Vagina (tissue), 2 donors: Measurements from ENCODE around the gene HOXA7. TPM values are rescaled to one million over a fixed set of nuclear protein-coding genes. Genes with fewer than 3 reads are reported as not detected.

ENCODE experiments used
- DNase-seq, 2 donors: peaks; one replicate each; pipeline ENCODE4 v3.0.0-alpha.2; 2017; ENCODE audit errors: extremely low spot score in 2 of 2
- H3K27ac ChIP-seq: fragments of 200-600 bp; sonication (generic); one replicate; pipeline ENCODE4 v1.5.1; 2019
- H3K27me3 ChIP-seq: fragments of 200-600 bp; sonication (generic); one replicate; pipeline ENCODE4 v1.5.1; 2019
- H3K36me3 ChIP-seq, 2 donors: fragments of 200-600 bp; sonication (generic); one replicate each; pipeline ENCODE4 v1.5.1; 2017 to 2019
- H3K4me1 ChIP-seq: fragments of 200-600 bp; sonication (generic); one replicate; pipeline ENCODE4 v1.5.1; 2019
- H3K4me3 ChIP-seq, 2 donors: fragments of 200-600 bp; sonication (generic); 1 replicate in 1 of 2; 2 replicates in 1 of 2; pipeline ENCODE4 v1.5.1; 2016 to 2019
- H3K9me3 ChIP-seq: fragments of 200-600 bp; sonication (generic); one replicate; pipeline ENCODE4 v1.5.1; 2019
- POLR2A ChIP-seq, 2 donors: fragments of 450-650 bp; IDR thresholded peaks; one replicate each; pipeline ENCODE4 v1.6.1; 2017; ENCODE audit warnings: antibody characterized with exemption in 2 of 2, mild to moderate bottlenecking in 2 of 2, moderate library complexity in 2 of 2
- POLR2AphosphoS5 ChIP-seq, 2 donors: sonication (generic); formaldehyde crosslinking; IDR thresholded peaks; one replicate each; pipeline ENCODE4 v1.9.0; 2017; ENCODE audit warnings: antibody characterized with exemption in 2 of 2, mild to moderate bottlenecking in 2 of 2, low read depth in 1 of 2; ENCODE audit not compliant: insufficient read depth in 1 of 2
- intact Hi-C: fragments of 100-400 bp; cut with DNase I; formaldehyde crosslinking; loops from one replicate; pipeline ENCODE4 v1.15.1; 2023
- total RNA-seq: library from RNA; depleted of rRNA; stranded (reverse); fragments of >200 nt; gene quantifications from one replicate; pipeline ENCODE4 v1.2.3, GENCODE V29; 2016
- TF ChIP-seq, protein P1 (sequence below), 3 experiments: fragments of 450-650 bp in 2 of 3; fragments of 200-600 bp in 1 of 3; sonication (generic) in 1 of 3; IDR thresholded peaks; one replicate each; pipeline ENCODE4 v1.5.1; 2017 to 2019; ENCODE audit warnings: antibody characterized with exemption in 3 of 3, mild to moderate bottlenecking in 2 of 3, moderate library complexity in 2 of 3

Gene HOXA7
- total RNA-seq, 1 donor from 2014 or later = 23.8 TPM

DNA sequence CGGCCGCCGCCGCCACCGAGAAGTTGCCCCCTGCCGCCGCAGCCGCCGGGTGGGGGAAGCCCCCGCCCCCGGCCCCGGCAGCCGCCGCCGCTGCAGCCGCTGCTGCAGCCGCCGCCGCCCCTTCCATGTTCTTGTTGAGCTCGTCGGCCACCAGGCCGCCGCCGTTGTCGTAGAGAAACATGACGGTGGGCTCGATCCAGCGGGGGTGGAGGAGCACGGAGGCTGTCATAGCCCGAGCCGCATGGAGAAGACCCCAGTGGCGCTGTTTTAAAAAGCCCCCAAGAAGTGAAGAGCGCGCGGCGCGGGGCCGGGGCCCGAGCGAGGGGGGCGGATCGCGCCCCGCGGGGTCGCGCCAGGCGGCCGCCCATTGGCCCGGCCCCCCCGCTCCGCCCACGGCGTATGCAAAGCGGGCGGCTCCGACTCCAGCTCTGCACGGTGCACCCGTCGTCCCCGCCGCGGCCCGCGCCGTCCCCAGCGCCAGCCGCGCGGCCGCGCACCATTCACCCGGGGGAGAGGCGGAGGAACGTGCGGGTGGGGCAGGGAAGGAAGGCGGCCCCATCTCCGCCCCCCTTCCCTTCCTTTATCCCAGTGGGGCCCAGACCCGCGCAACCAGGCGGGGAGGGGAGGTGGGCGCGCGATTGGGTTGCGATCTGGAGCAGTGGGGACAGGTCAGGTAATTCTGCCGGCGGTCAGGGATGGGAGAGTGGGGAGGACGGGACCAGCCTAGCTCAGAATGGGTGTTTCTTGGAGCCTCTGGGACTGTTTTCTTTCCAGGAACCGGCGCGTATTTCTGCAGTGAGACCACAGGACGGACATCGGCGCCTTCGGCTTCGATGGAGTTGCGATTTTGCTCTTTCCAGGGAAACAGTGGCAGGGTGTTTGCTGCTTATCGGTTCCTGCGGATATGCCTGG, 43.6 kb upstream of the HOXA7 start, which contains the start of gene HOXA13:
Gene HOXA13 (minus strand): TSS at position 243 of the 912 bp plus-strand sequence. CDS start 14 bp downstream, at position 229.
- intact Hi-C loops = loop anchor here (5.0 to 10.0 kb wide), 3 partner anchors 377 to 725 kb away; no protein-coding TSS in a partner anchor
- peak; percentile 64 to 98 for TF ChIP-seq POLR2AphosphoS5 (IDR thresholded peaks at IDR 0.05; ENCODE audit: insufficient read depth in 1 of 2, low read depth in 1 of 2)
- TF ChIP-seq, protein P1, sequence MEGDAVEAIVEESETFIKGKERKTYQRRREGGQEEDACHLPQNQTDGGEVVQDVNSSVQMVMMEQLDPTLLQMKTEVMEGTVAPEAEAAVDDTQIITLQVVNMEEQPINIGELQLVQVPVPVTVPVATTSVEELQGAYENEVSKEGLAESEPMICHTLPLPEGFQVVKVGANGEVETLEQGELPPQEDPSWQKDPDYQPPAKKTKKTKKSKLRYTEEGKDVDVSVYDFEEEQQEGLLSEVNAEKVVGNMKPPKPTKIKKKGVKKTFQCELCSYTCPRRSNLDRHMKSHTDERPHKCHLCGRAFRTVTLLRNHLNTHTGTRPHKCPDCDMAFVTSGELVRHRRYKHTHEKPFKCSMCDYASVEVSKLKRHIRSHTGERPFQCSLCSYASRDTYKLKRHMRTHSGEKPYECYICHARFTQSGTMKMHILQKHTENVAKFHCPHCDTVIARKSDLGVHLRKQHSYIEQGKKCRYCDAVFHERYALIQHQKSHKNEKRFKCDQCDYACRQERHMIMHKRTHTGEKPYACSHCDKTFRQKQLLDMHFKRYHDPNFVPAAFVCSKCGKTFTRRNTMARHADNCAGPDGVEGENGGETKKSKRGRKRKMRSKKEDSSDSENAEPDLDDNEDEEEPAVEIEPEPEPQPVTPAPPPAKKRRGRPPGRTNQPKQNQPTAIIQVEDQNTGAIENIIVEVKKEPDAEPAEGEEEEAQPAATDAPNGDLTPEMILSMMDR (IDR thresholded peaks at IDR 0.05) = no peak
- TF ChIP-seq POLR2A (IDR thresholded peaks at IDR 0.05) = peak in 1 of 2 donors; percentile 88
- Histone ChIP-seq H3K4me1 (peaks cover 39% of the 10 kb centered on the region), H3K4me3 (peak within 1 kb of the TSS; percentile 88 to 91), H3K9me3 (no peaks in the 10 kb centered on the region), H3K36me3 (no peaks in the 10 kb centered on the region), H3K27me3 (peaks cover 11% of the 10 kb centered on the region), H3K27ac (peak within 1 kb of the TSS; percentile 99)
- DNase-seq = peak; percentile 90 to 92

DNA sequence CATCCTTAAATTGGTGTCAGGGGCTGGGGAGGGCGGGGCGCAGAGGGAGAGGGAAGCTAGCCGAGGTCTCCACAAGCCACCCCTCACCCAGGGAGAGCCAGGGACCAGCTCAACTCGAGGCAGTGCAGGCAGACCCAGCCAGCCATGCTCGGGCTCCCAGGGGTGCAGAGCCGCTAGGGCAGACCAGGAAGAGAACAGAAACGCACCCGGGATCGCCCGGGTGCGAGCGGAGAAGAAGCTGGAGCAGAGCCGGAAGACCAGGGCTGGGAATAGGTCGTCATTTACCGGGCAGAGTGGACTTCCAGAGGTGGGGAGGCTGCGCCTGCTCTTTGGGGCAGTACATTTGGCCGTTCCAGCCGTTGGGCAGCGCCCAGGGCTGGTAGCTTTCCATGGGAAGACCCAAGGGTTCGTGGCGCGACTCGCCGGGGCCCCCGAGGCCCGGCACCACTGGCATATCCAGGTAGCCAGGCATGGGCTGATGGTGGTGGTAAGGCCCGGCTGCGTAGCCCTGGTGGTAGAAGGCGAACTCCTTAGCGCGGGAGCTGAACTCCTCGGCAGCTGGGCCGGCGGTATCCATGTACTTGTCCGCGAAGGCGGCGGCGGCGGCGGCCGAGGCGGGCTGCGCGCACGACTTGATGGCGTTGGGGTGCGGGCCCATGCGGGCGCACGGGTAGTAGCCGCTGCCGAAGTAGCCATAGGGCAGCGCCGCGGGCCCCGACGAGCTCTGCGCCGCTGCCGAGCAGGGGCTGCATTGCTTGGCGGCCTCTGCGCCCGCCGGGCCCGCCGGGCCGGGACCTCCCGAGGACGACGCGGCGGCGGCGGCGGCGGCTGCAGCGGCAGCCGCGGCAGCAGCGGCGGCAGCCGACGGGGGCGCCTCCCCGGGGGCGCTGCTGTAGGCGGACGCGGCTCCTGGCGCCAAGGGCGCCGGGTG, 42.7 kb upstream of the HOXA7 start:
- H3K9me3 ChIP-seq = no peaks in the 10 kb centered on the region
- peaks cover 11% of the 10 kb centered on the region for H3K27me3 ChIP-seq
- TF ChIP-seq POLR2A (IDR thresholded peaks at IDR 0.05) (no peak), POLR2AphosphoS5 (IDR thresholded peaks at IDR 0.05; ENCODE audit: insufficient read depth in 1 of 2, low read depth in 1 of 2) (peak in 1 of 2 donors; percentile 41)
- H3K36me3 ChIP-seq = no peaks in the 10 kb centered on the region
- H3K4me1 ChIP-seq = peaks cover 29% of the 10 kb centered on the region
- peak overlapping the region; percentile 99 for H3K27ac ChIP-seq
- DNase-seq = peak in 1 of 2 donors; percentile 86
- intact Hi-C loops = loop anchor here (10.0 kb wide), 1 partner anchor 576 kb away; no protein-coding TSS in a partner anchor
- peak overlapping the region; percentile 88 to 91 for H3K4me3 ChIP-seq

DNA sequence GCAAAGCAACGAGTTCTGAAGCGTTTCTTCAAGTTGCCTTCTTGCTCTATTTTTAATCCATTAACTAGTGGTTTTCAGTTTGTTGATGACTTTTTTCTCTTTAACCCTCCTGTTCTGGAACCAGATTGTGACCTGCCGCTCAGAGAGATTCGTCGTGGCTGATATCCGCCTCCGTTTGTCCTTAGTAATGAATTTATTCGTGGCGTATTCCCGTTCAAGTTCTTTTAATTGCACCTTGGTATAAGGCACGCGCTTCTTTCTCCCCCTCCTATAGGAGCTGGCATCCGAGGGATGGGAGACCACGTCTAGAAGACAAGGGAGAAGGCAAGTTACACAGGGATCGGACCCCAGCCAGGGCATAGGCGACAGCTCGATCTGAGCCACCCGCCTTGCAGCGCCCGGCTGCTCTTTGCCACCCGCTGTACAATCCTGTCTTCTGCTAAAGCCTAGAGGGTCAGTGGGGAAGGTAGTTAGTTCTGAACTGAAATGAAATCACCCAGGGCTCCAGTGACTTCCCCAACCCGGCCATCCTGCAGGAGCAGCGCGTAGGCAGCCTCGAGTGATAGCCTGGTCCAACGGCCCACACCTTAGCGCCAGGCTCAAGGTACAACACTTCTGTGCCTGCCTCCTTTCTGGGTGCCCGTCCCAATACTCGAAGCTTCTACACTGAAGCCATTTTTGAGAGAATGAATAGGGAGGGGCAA, 41.8 kb upstream of the HOXA7 start:
- Histone ChIP-seq H3K27ac (peak overlapping the region; percentile 99), H3K4me3 (peak overlapping the region; percentile 88 to 91), H3K9me3 (no peaks in the 10 kb centered on the region), H3K4me1 (peaks cover 23% of the 10 kb centered on the region), H3K27me3 (peaks cover 11% of the 10 kb centered on the region), H3K36me3 (no peaks in the 10 kb centered on the region)
- DNase-seq = no peak
- intact Hi-C loops = loop anchor here (10.0 kb wide), 1 partner anchor 577 kb away; no protein-coding TSS in a partner anchor
- TF ChIP-seq POLR2A (IDR thresholded peaks at IDR 0.05) (no peak), POLR2AphosphoS5 (IDR thresholded peaks at IDR 0.05; ENCODE audit: insufficient read depth in 1 of 2, low read depth in 1 of 2) (peak in 1 of 2 donors; percentile 26)
- TF ChIP-seq, protein P1 (IDR thresholded peaks at IDR 0.05) = no peak

DNA sequence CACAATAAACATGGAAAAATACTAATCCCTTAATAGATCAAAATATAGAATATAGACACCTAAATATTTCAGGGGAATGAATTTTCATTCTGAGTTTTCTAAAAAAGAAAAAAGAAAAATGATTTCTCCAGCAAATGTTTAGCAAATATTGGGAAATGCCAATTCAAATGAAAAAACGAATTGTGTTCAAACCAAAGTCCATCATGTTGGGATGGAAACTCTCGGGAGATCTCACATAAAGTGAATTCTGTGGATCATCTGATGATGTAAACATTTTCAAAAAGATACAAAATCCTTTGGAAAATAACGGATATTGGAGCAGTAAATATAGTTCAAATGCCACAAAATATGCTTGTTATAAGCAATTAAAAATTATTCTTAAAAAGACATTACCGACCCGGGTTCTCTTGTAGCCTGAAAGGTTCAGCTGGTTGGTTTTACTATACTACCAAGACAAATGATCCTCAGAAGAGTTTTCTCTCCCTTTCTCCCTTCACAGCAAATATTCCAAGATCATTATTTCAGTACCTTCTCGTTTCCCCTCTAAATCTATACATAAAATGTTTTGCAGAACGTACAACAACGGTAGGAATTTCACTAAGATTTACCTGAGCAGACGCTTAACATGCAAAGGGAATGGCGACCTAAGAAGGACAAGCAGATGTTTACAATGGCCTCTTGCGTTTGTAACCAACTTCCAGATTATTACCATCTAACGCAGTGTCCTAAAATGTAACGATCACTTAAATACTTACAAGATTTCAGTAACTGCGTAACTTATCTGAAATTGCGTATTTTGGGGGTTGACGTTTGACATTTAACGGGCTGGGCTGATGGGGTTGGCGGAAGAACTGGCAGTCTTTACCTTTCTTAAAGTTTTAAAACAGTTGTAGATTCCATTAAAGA, 40.9 kb upstream of the HOXA7 start:
- Histone ChIP-seq H3K4me1 (peaks cover 21% of the 10 kb centered on the region), H3K27ac (peak overlapping the region; percentile 99), H3K27me3 (peaks cover 11% of the 10 kb centered on the region), H3K9me3 (no peaks in the 10 kb centered on the region), H3K4me3 (peak overlapping the region; percentile 88 to 91), H3K36me3 (no peaks in the 10 kb centered on the region)
- no peak for DNase-seq
- no peak for TF ChIP-seq POLR2AphosphoS5 (IDR thresholded peaks at IDR 0.05; ENCODE audit: insufficient read depth in 1 of 2, low read depth in 1 of 2)
- TF ChIP-seq, protein P1 (IDR thresholded peaks at IDR 0.05) = no peak
- no peak for TF ChIP-seq POLR2A (IDR thresholded peaks at IDR 0.05)
- intact Hi-C loops = loop anchor here (10.0 kb wide), 1 partner anchor 577 kb away; no protein-coding TSS in a partner anchor
